ENCODE results near the gene DNAJC6. TPM values are rescaled to one million over a fixed set of nuclear protein-coding genes. Genes with fewer than 3 reads are reported as not detected.

The DNAJC6 gene
- total RNA-seq, 1 experiment from 2014 or later = 5.3 TPM

GRCh38 chr1:65404941-65405340, 95.6 kb downstream of the DNAJC6 start:
- no peak for DNase-seq (ENCODE audit: low read depth)

GRCh38 chr1:65407877-65408276, 98.5 kb downstream of the DNAJC6 start:
- DNase-seq (ENCODE audit: low read depth) = no peak

GRCh38 chr1:65409314-65409713, 100.0 kb downstream of the DNAJC6 start:
- no peak for DNase-seq (ENCODE audit: low read depth)

- no peak for DNase-seq (ENCODE audit: low read depth)
Observed at GRCh38 chr1:65409816-65410326, 100.5 kb downstream of the DNAJC6 start.

GRCh38 chr1:65412256-65412983, 103.1 kb downstream of the DNAJC6 start:
- no peak for DNase-seq (ENCODE audit: low read depth)

GRCh38 chr1:65412984-65413375, 103.6 kb downstream of the DNAJC6 start:
- DNase-seq (ENCODE audit: low read depth) = peak; percentile 83

- DNase-seq (ENCODE audit: low read depth) = no peak
Observed at GRCh38 chr1:65414538-65414937, 105.2 kb downstream of the DNAJC6 start.

GRCh38 chr1:65416767-65417166, 107.4 kb downstream of the DNAJC6 start:
- DNase-seq (ENCODE audit: low read depth) = no peak

- peak; percentile 60 for DNase-seq (ENCODE audit: low read depth)
Observed at GRCh38 chr1:65417729-65418128, 108.4 kb downstream of the DNAJC6 start.

- DNase-seq (ENCODE audit: low read depth) = peak; percentile 52
Observed at GRCh38 chr1:65418522-65419185, 109.3 kb downstream of the DNAJC6 start.

GRCh38 chr1:65419681-65420589, 110.6 kb downstream of the DNAJC6 start:
- peak; percentile 95 for DNase-seq (ENCODE audit: low read depth)

GRCh38 chr1:65420590-65421350, 111.4 kb downstream of the DNAJC6 start, which contains the start of the genes LEPR and LEPROT:
LEPR (plus strand) TSS chr1:65420668; CDS start chr1:65565566, 144,898 bp downstream.
LEPROT (plus strand) TSS chr1:65420668; CDS start chr1:65420725, 57 bp downstream.
- DNase-seq (ENCODE audit: low read depth) = no peak

- no peak for DNase-seq (ENCODE audit: low read depth)
Observed at GRCh38 chr1:65421351-65422025, 112.1 kb downstream of the DNAJC6 start.

- DNase-seq (ENCODE audit: low read depth) = peak; percentile 89
Observed at GRCh38 chr1:65422241-65423203, 113.2 kb downstream of the DNAJC6 start.

GRCh38 chr1:65423884-65424572, 114.7 kb downstream of the DNAJC6 start:
- peak; percentile 92 for DNase-seq (ENCODE audit: low read depth)

- no peak for DNase-seq (ENCODE audit: low read depth)
Observed at GRCh38 chr1:65424573-65424889, 115.2 kb downstream of the DNAJC6 start.

GRCh38 chr1:65425006-65425405, 115.7 kb downstream of the DNAJC6 start:
- no peak for DNase-seq (ENCODE audit: low read depth)

GRCh38 chr1:65425697-65426096, 116.4 kb downstream of the DNAJC6 start:
- DNase-seq (ENCODE audit: low read depth) = peak; percentile 93

- DNase-seq (ENCODE audit: low read depth) = no peak
Observed at GRCh38 chr1:65429078-65429477, 119.7 kb downstream of the DNAJC6 start.

All from M059J (cell line).